Measurements from ENCODE around the gene RBMS1.
"Not testable (repeated sequence)": the region's sequence is repeated elsewhere in the genome, so short reads cannot be mapped to it uniquely, and the experiment has no call there.

Gene RBMS1

GRCh38 chr2:160381425-160381951 lies 112.1 kb downstream of the RBMS1 start:
- DNase-seq (ENCODE audit: low read depth in 2 of 2) = no peak

- no peak for DNase-seq (ENCODE audit: low read depth in 2 of 2)
Measured at GRCh38 chr2:160380611-160381010, 113.0 kb downstream of the RBMS1 start.

GRCh38 chr2:160380000-160380570 lies 113.5 kb downstream of the RBMS1 start:
- DNase-seq (ENCODE audit: low read depth in 2 of 2) = no peak

GRCh38 chr2:160379399-160379798 lies 114.2 kb downstream of the RBMS1 start:
- DNase-seq (ENCODE audit: low read depth in 2 of 2) = no peak

GRCh38 chr2:160377204-160377995 lies 116.2 kb downstream of the RBMS1 start:
- DNase-seq (ENCODE audit: low read depth in 2 of 2) = no peak

GRCh38 chr2:160376576-160376975 lies 117.0 kb downstream of the RBMS1 start:
- no peak for DNase-seq (ENCODE audit: low read depth in 2 of 2)

GRCh38 chr2:160375802-160376469 lies 117.7 kb downstream of the RBMS1 start:
- DNase-seq (ENCODE audit: low read depth in 2 of 2) = no peak

GRCh38 chr2:160375037-160375436 lies 118.6 kb downstream of the RBMS1 start:
- DNase-seq (ENCODE audit: low read depth in 2 of 2) = no peak

GRCh38 chr2:160373666-160374065 lies 119.9 kb downstream of the RBMS1 start:
- no peak for DNase-seq (ENCODE audit: low read depth in 2 of 2)

GRCh38 chr2:160373263-160373662 lies 120.3 kb downstream of the RBMS1 start:
- DNase-seq (ENCODE audit: low read depth in 2 of 2) = no peak

GRCh38 chr2:160372585-160372984 lies 121.0 kb downstream of the RBMS1 start:
- no peak for DNase-seq (ENCODE audit: low read depth in 2 of 2)

GRCh38 chr2:160372010-160372356 lies 121.6 kb downstream of the RBMS1 start:
- no peak for DNase-seq (ENCODE audit: low read depth in 2 of 2)

GRCh38 chr2:160371251-160372009 lies 122.2 kb downstream of the RBMS1 start:
- DNase-seq (ENCODE audit: low read depth in 2 of 2) = no peak

GRCh38 chr2:160368988-160369930 lies 124.3 kb downstream of the RBMS1 start:
- no peak for DNase-seq (ENCODE audit: low read depth in 2 of 2)

GRCh38 chr2:160367887-160368286 lies 125.7 kb downstream of the RBMS1 start:
- DNase-seq (ENCODE audit: low read depth in 2 of 2) = no peak

GRCh38 chr2:160367139-160367538 lies 126.5 kb downstream of the RBMS1 start:
- not testable (repeated sequence) for DNase-seq (ENCODE audit: low read depth in 2 of 2)

GRCh38 chr2:160366474-160366873 lies 127.1 kb downstream of the RBMS1 start:
- DNase-seq (ENCODE audit: low read depth in 2 of 2) = no peak

- DNase-seq (ENCODE audit: low read depth in 2 of 2) = no peak
Measured at GRCh38 chr2:160365716-160366367, 127.8 kb downstream of the RBMS1 start.

GRCh38 chr2:160364364-160364763 lies 129.2 kb downstream of the RBMS1 start:
- DNase-seq (ENCODE audit: low read depth in 2 of 2) = no peak

- DNase-seq (ENCODE audit: low read depth in 2 of 2) = no peak
Measured at GRCh38 chr2:160363961-160364360, 129.6 kb downstream of the RBMS1 start.
